H1 (cell line): Measurements from ENCODE around the gene SMIM32. TPM values are rescaled to one million over a fixed set of nuclear protein-coding genes. Genes with fewer than 3 reads are reported as not detected.

Source experiments
- EGR1 ChIP-seq: IDR thresholded peaks from 2 replicates; pipeline ENCODE4 v1.6.1; 2011; ENCODE audit warnings: low read depth, low read length, borderline replicate concordance
- HDAC6 ChIP-seq: IDR thresholded peaks from one replicate; pipeline ENCODE4 v1.7.1; 2012; ENCODE audit warnings: low read depth, mild to moderate bottlenecking, inconsistent platforms, low read length, moderate library complexity
- TBP ChIP-seq: IDR thresholded peaks from 2 replicates; pipeline ENCODE4 v1.6.1; 2011; ENCODE audit warnings: low read depth, low read length, improper control_type of control experiment
- USF2 ChIP-seq: IDR thresholded peaks from 2 replicates; pipeline ENCODE4 v1.6.1; 2011; ENCODE audit warnings: low read length, improper control_type of control experiment
- polyA plus RNA-seq, 7 experiments: library from polyadenylated mRNA; depleted of rRNA in 3 of 7; stranded (reverse) in 5 of 7; unstranded in 2 of 7; fragments of >200 nt in 5 of 7; fragments of 200-250 nt in 2 of 7; gene quantifications; 1 replicate in 5 of 7; 2 replicates in 1 of 7; 4 replicates in 1 of 7; pipeline versions ENCODE4 v1.2.1 to v1.2.3, GENCODE V29; 2011 to 2013; ENCODE audit warnings: missing spikeins in 2 of 7, mixed read lengths in 2 of 7
- total RNA-seq: library from RNA; stranded (reverse); fragmentation: NEBNext Ultra II Directional; extraction: Animal tissue kit (Norgen Biotek cat#: 25700); gene quantifications from 2 replicates; pipeline ENCODE4 v1.2.1, GENCODE V29; 2021

SMIM32 gene
- total and polyA plus RNA-seq, 2 of the 8 experiments (the other 6 are each of a cell fraction or from before 2014, with no cell fraction given) = 0.09 to 0.22 TPM

GRCh38 chr5:136153581-136154236 is 39.3 kb downstream of the SMIM32 start (continued):
- no peak for TF ChIP-seq EGR1
- no peak for TF ChIP-seq USF2
- TF ChIP-seq HDAC6 = no peak
- no peak for TF ChIP-seq TBP
